Measurements from ENCODE around the gene LLGL2.
"Not testable (repeated sequence)": the region's sequence is repeated elsewhere in the genome, so short reads cannot be mapped to it uniquely, and the experiment has no call there.

Gene LLGL2, protein sequence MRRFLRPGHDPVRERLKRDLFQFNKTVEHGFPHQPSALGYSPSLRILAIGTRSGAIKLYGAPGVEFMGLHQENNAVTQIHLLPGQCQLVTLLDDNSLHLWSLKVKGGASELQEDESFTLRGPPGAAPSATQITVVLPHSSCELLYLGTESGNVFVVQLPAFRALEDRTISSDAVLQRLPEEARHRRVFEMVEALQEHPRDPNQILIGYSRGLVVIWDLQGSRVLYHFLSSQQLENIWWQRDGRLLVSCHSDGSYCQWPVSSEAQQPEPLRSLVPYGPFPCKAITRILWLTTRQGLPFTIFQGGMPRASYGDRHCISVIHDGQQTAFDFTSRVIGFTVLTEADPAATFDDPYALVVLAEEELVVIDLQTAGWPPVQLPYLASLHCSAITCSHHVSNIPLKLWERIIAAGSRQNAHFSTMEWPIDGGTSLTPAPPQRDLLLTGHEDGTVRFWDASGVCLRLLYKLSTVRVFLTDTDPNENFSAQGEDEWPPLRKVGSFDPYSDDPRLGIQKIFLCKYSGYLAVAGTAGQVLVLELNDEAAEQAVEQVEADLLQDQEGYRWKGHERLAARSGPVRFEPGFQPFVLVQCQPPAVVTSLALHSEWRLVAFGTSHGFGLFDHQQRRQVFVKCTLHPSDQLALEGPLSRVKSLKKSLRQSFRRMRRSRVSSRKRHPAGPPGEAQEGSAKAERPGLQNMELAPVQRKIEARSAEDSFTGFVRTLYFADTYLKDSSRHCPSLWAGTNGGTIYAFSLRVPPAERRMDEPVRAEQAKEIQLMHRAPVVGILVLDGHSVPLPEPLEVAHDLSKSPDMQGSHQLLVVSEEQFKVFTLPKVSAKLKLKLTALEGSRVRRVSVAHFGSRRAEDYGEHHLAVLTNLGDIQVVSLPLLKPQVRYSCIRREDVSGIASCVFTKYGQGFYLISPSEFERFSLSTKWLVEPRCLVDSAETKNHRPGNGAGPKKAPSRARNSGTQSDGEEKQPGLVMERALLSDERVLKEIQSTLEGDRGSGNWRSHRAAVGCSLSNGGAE

DNA sequence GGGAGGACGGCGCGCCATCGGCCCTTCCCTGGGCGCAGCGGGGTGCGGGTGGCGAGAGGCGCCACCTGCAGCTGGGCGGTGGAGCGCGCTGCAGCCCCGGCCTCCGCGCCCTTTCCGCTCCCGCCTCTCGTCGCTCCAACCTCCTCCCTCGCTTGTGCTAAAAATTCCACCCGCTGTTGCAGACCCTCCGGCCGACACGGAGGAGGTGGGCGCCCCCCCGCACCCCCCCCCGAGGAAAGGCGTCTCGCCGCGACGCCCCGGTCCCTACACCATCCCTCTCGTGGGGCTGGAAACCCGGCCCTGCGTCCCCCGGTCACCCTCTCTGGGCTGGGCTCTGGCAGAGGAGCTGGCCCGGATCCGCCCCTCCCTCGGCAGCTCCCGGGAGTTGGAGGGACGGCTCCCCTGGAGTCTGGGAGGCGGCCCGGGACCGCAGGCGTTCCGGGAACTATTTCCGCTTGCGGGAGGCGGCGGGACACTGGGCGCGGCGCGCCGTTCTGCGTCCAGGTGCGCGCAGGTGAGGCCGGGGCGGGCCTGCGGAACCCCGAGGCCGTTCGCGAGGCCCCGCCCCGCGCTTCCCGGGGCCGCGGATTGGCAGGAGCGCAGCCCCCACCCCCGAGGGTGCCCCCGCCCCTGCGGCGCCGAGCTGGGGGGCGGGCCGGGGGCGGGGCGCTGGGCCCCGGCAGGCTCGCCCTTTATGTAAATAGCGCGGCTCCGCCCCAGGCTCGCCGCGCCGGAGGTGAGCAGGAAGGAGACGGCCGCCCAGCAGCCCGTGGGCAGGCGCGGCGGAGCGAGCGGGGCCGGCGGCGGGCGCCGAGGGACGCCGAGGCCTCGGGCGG is at the start of gene LLGL2:
LLGL2 (plus strand) TSS at position 728 of the 836 bp plus-strand sequence. CDS start 17,730 bp downstream, outside the sequence.
- DNase-seq (ENCODE audit: low spot score): peak; percentile 96
- TF ChIP-seq, protein P1, sequence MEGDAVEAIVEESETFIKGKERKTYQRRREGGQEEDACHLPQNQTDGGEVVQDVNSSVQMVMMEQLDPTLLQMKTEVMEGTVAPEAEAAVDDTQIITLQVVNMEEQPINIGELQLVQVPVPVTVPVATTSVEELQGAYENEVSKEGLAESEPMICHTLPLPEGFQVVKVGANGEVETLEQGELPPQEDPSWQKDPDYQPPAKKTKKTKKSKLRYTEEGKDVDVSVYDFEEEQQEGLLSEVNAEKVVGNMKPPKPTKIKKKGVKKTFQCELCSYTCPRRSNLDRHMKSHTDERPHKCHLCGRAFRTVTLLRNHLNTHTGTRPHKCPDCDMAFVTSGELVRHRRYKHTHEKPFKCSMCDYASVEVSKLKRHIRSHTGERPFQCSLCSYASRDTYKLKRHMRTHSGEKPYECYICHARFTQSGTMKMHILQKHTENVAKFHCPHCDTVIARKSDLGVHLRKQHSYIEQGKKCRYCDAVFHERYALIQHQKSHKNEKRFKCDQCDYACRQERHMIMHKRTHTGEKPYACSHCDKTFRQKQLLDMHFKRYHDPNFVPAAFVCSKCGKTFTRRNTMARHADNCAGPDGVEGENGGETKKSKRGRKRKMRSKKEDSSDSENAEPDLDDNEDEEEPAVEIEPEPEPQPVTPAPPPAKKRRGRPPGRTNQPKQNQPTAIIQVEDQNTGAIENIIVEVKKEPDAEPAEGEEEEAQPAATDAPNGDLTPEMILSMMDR (IDR thresholded peaks at IDR 0.05; ENCODE audit: borderline replicate concordance, control extremely low read depth, extremely low read depth, insufficient read depth, missing control alignments): peak; percentile 50
- in situ Hi-C loops (cut with MboI; ENCODE audit: low sequenced_read_pairs, unreplicated experiment): no loop called here

DNA sequence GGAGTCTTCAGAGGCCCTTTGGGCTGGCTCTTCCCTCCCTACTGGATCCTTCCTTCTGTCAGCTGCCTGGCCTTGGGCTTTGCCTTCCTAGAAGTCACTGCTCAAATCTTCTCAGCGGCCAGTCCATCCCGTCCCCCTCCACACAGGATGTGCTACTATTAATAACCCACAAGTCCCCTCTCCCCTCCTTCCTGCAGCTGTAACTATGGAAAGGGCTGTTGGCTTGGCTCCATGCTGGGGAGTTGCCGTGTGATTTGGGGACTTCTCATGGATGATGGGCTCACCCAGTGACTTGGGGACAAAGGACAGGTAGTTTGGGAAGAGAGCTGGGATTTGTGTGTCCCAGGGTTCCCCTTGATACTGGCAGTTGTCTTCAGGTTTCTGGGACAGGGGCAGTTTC is 49.6 kb upstream of the LLGL2 start:
- no peak for DNase-seq (ENCODE audit: low spot score)
- in situ Hi-C loops (cut with MboI; ENCODE audit: low sequenced_read_pairs, unreplicated experiment): no loop called here
- TF ChIP-seq, protein P1 (IDR thresholded peaks at IDR 0.05; ENCODE audit: borderline replicate concordance, control extremely low read depth, extremely low read depth, insufficient read depth, missing control alignments): no peak

DNA sequence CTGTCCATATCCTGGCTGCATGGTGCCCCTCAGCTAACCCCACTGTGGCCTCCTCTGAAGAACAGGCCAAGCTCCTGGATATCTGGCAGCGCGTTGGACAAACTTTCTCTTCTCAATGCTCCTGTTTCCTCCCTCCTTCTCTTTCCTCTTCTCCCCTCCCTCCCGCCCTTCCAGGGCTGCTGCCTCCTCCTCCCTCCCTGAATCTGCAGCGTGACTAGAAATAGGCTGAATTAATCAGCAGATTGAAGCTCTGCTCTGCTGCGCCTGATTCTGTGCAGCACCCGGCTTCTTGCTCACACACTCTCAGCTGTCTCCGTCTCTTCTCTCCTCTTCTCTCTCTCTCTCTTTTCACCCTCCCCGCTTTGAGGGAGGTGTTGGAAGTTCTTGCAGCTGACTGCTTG is 49.2 kb upstream of the LLGL2 start:
- in situ Hi-C loops (cut with MboI; ENCODE audit: low sequenced_read_pairs, unreplicated experiment): no loop called here
- no peak for DNase-seq (ENCODE audit: low spot score)
- TF ChIP-seq, protein P1 (IDR thresholded peaks at IDR 0.05; ENCODE audit: borderline replicate concordance, control extremely low read depth, extremely low read depth, insufficient read depth, missing control alignments): no peak

DNA sequence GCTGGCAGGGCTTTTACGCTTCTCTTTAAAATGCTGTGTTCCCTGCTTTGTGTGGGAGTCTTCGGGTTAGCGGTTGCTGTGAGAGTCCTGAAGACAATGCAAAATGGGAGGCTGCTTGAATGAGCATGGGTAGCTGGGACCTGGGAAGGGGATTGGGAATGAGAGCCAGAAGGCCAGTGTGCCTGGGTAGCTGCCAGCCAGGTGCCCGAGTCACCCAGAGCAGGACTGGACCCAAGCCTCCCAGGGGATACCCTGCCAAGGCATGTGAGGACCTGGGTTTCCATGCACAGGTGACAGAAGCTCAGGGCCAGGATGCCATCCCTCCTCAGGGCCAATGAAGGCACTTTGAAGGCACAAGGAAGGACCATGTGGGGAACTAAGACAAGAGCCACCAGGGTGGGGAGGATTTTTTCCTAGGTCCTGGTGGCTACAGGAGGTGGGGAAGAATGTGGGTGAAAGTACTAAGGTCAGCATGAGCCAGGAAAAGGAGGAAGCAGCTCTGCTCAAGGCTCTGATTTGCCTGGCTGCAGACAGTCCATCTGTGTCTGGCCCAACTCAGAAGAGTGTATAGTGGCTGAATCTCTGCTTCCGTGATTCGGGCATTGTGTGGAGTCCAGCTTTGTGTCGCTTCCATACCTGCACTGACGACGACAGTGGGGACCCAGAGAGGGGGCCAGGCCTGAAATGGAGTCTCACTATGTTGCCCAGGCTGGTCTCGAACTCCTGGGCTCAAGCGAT is 48.6 kb upstream of the LLGL2 start:
- DNase-seq (ENCODE audit: low spot score): no peak
- TF ChIP-seq, protein P1 (IDR thresholded peaks at IDR 0.05; ENCODE audit: borderline replicate concordance, control extremely low read depth, extremely low read depth, insufficient read depth, missing control alignments): no peak
- in situ Hi-C loops (cut with MboI; ENCODE audit: low sequenced_read_pairs, unreplicated experiment): no loop called here

DNA sequence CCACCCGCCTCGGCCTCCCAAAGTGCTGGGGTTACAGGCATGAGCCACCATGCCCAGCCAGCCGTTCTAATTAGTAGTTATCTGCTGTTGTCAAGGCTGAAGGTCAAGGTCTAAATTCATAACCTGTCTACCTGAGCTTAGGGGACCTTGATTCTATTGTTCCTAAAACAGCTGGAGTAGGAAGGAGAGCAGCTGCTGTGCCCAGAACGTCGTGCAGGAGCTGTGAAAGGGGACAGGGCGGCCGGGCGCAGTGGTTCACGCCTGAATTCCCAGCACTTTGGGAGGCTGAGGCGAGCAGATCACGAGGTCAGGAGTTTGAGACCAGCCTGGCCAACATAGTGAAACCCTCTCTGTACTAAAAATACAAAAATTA is 48.0 kb upstream of the LLGL2 start:
- in situ Hi-C loops (cut with MboI; ENCODE audit: low sequenced_read_pairs, unreplicated experiment); DNase-seq (ENCODE audit: low spot score): not testable (repeated sequence)

DNA sequence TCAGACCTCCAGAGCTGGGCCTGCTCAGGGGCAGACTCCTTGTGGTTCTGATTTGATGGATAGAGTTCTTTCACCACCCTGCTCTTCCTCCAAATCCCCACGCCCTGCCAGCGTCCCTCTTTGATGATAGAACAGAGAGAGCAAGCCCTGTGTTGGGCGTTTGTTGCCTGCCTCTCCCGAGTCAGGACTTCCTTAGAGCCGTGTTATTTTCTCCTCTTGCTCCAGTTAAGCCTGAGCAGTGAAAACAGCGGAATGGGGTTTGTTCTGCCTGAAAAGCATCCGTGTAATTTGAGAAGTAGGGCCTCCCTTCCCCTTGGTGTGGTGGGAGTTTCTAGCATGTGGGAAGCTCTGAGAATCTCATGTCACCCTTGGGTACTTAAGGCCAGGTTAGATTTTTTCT is 47.0 kb upstream of the LLGL2 start:
- no peak for DNase-seq (ENCODE audit: low spot score)
- TF ChIP-seq, protein P1 (IDR thresholded peaks at IDR 0.05; ENCODE audit: borderline replicate concordance, control extremely low read depth, extremely low read depth, insufficient read depth, missing control alignments): no peak
- in situ Hi-C loops (cut with MboI; ENCODE audit: low sequenced_read_pairs, unreplicated experiment): no loop called here

All from GM13976 (cell line).